NOMO-1 treated with DMSO at 0.1 percent for 48 hours (cell line): Measurements from ENCODE around the gene FOXF2.

ENCODE experiments used
- DNase-seq: peaks from one replicate; lab custom pipeline; 2025; ENCODE audit not compliant: unreplicated experiment; lab: John Stamatoyannopoulos, UW

FOXF2 gene

DNA sequence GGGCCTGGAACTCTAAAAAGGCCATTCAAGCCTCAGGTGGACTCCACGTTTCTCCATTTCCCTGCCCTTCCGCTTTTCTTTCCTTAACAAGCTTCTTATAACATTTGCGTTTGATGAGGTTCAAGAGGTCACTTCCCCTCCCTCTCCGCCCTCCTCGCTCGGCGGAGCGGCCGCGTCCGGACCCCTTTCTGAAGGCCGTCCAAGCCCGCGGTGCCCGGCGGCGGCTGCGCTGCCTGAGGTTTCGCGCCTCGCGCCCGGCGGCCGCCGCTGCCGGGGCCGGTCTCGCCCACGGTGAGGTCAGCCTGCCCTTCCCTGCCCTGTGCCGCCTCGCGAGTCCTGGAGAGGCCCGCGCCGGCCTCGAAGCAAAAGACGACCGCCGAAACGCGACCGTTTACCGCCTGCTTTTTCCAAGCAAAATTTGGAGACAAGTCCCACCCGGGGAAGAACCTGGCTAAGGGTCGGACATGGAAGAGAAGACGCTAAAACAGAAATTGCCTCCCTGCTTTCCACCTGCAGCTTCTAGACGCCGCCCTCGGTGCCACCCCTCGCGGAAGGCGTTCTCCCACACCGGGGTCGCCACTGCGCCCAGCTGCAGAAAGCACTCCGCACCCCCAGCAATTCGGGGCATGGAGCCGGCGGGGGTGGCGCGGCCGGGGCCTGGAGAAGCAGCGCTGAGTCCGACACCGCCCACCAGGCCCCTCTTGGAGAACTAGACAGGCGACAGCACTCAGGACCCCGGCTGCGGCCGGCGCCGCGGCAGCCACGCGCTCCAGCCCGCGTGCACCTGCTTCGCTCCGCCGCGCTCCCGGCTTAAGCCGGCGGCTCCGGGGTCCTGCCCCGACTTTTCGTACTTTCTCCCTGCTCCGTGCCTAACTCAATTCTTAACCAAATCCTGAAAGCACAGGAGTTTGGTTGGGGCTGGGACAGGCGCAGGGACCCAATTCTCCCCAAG is 11.0 kb upstream of the FOXF2 start:
- no peak for DNase-seq

DNA sequence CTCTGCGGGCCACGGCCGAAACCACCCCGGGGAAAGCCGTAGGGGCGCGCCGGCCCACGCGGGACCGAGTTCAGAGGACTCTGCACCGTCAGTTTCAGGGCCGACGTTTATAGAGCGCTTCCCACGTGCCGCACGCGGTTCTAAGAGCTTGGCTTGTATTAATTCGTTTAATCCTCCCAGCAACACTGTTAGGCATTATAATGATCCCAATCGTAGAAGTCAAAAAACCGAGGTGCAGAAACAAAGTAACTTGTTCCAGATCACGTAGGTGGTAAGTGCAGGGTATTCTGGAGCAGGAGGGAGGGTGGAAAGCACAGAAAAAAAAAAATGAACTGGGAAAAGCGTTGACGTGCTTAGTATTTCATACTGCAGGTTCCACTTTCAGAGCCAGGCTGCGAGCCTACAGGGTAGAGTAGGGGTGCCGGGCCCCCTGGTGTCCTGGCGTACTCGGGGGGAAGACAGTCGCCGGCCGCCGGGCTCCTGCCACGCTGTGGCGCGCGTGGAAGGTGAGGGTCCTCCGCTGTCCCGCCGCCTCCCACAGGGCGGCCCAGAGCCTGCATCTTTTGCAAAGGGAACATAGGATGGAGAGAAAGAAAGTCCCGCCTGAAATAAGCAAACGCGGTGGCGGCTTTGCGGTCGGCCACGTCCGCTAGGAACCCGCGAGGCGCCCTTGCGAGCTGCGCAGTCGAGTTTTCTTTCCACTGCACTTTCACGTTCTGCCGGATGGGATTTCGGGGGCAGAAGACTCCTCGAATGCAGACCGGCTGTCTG is 10.2 kb upstream of the FOXF2 start:
- DNase-seq: no peak

DNA sequence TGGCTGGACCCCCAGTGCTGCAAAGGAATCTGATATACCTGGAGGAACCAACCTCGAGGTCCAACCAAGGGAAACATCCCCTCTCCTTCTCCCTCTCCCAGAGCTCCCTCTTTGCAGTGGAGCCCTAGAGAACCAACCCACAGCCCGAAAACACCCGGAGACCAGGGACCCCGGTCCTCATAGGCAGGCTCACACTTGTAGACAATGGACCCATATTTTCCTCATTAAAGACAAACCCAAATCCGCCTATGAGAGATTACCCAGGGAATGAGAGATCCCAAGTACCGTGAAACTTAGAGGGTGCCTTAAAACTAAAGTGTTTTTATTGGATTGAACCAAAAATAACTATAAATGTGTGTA is 9.6 kb upstream of the FOXF2 start:
- no peak for DNase-seq

DNA sequence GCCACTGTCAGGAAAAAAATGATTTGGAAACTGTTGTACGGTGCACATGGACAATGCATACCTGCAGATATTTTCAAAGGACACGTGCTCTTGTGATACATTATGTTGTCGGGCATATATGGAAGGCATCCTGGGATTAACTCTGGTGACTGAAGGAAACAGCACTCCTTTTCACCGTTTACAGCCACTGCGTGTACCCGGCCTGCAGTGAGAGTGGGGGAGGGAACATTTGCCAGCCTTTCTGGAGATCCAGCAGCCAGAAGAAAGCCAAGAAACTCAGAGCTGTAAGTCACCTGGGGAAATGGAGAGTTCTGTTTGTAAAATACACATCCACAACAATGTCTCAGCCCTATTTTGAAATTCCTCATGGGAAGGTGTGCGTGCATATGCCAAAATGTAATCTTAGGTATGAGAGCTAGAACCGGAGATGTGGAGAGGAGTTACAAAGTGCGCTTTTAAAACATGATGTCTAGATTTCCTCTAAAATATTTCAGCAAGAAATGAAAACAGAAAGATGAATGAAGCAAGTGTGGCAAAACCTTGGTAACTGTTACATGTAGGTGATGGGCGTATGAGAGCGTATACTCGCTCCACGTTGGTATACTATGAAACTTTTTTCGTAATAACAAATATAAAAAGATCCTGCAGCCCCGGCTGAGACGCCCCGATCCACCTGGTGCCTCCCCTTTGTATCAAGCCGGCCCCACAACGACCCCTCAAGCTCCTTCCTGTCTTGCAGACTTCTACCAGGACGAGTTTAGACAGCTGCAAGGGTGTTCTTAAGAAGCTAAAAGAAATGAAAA is 8.6 kb upstream of the FOXF2 start:
- DNase-seq: no peak

DNA sequence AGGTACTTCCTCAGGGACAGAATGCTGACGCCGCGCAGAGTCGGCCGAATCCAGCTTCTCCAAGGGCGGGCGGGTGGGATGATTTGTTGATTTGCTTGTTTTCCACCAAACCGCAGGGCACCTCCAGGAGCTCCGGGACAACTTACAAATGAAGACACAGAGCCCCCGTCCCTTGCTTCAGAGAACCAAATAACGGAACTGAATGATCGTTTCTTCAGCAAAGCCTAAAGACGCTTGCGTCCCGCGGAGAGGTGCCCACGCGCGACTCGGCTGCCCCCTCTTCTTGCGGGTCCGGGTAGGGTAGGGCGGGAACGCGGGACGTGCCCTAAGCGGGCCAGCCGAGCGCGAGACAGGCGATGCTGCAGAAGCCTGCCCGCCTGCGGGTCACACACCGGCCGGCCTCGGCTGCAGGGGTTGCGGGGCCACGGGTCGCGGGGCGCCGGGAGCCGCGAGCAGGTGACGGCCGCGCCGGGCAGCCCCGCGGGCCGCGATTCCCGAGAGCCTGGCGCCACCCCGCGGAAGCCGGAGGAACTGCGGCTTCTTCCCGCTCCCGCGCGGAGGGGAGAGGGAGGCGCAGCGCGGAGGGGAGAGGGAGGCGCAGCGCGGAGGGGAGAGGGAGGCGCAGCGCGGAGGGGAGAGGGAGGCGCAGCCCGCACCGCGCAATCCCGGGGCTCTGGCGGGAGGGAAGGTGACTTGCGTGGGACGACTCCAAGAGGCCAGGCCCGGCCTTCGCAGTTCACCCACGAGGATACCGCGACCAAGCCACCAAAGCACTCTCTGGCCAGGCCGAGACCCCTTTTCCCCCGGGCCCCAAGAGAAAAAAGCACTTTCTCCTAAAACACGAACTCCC is 7.7 kb upstream of the FOXF2 start:
- peak; percentile 32 for DNase-seq

DNA sequence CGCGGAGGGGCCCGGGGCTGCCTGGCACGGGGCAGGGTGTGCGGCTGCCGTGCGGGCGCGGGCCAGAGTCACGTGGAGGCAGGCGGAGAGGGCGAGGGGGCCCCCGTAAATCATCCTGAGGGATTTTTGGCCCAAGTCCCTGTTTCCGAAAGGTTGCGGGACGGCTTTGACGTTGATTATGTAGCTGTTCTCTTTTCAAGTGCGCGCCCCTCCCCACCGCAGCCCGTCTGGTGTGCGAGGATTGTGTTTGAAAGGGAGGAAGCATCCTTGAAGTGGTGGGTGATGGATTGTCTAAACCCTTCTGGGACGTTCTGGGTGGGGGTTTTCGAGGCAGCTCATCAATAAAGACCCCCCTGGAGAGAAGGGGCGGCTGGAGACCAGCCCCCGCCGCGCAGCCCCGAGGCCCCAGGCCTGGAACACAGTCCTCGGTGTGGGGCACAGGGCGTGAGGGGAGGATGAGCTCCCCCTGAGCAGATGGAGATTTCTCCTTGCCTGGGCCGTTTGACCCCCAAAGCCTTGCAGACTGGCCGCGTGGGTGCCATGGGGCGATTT is 7.0 kb upstream of the FOXF2 start:
- DNase-seq: no peak

DNA sequence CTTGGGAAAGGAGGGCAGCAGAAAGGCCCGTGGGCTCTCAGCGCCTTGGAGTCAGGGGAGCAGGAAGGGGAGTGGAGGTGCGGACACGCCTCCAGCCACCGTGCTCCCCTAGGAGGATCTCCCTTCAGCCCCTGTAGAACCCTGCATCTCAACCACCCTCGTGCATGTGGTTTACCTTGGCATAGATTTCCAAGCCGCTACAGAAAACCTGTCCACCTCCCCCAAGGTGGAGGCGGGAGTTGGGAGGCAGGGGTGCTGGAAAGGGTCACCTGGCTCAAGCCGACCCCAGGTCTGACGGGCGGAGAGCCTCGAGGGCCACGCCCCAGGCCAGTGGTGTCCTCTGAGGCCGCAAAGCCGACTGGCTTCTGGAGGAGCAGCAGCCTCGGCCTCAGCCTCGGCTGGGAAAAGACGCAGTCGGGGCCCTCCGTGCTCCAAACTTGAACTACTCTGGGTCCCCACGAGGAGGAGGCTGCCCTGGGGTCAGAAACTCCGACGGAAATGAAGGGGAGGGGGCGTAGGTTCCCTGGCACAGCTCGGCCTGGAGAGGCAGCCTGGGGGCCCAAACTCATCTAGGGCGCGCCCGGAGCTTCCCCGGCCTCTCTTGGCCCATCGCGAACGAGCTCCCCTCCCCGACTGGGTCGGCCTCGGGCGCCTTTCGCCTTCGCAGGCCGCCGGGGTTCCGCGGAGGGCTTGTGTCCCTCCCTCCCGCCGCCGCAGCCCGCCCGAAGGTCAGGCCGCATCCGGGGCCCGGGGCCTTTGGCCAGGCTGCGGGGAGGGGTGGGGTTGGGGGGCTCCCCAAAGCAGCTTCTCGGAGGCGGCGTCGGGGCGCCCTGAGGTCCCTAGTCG is 6.3 kb upstream of the FOXF2 start:
- DNase-seq: no peak

DNA sequence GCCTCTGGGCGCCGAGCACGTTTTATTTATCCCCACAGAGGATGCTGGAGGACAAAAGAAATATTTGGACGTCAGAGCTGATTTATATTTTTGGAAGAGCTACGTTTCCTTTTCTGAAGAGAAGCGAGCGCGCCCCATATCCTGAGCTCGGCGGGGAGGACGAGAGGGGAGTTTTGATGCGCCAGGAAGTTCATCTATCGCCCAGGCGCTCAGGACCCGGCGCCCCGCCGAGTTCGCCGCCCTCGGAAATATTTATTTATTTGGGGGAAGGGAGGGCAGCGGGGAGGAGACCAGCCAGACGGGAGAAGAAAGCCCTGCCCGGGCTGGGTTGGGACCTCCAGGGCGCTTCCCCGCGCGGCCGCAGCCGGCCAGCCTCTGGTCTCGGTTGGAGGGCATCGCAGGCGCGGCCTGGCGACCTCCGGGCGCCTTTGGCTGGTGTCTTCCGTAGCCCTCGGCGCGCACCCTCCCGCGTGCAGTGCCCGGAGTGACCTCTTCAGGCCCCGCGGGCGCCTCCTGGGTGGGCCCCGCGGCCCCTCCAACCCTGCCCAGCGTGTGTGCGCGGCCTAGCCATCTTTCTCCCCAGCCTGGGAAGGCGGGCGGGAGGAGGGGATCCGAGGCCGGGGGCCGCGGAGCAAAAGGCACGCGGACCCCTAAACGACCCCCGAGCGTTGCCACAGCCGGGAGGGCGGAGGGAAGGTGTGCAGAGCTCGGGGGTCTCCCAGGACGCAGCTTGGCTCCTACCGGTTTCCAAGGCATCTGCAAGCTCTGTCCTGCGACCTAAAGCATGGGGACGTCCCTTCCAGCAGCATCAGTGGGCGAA is 5.4 kb upstream of the FOXF2 start:
- DNase-seq: no peak

DNA sequence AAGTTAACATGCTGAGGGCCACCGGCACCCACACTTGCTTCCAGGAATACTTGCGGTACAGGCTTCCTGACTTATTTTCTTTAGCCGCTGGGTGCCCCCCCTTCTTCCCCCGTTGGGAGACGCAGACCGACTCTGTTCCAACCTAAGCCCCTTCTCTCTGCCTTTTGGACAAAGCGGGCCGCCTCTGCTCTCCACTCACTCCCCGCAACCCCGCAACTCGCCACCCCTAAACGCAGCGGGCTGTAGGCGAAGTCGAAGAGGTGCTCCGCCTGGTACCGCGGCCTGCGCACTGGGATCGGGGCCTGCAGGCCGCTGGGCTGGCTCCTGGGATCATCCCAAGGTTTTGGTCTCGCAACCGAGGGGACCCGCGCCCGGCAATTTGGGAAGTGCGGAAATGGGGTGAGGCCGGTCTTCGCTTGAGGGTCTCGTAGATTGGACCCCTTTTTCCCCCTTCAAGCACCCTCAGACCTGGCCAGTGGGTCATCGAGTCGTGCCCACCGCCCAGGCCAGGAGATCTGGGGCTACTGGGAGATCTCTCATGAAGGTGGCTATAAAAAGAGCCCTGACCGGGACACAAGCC is 4.7 kb upstream of the FOXF2 start:
- no peak for DNase-seq

DNA sequence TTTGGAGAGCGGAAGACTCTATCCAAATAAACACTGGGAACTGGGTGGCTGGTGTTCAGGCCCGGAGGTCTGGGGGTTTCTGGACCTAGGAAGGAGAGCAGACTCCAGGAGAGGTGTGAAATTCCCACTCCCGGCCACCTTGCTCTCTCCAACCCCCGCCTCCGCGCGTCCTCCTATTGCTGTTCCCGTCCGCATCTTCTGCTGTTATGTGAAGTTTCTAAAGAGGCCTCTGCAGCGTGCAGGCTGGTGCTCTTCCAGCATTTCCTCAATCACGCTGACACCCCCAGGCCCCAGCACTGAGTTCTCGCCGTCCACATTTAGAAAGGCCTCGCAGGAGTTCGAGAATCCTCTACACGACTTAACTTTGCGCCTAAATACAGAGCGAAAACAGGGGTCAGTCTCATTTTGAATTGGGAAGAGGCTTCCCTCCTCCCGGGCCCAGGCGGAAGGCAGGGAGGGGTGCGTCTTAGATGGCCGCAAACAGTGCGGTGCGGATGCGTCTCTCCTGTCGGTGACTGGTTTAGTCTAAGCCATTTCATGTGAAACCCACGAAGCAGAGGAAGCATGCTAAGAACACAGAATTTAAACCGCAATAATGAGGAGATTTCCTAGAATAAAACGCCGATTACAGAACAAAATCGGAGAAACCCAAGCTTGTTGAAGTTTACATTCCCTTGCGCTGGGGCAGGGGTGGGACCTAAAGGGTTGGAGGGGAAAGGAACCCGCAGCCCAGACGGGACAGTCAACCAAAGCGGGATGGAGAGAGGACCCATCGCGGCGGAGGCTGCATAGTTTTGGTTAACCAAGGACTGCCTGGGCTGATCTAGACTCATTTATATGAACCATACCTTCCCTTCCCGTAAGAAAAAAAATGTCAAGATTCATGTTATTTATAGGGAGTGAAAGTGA is 4.0 kb upstream of the FOXF2 start:
- no peak for DNase-seq

DNA sequence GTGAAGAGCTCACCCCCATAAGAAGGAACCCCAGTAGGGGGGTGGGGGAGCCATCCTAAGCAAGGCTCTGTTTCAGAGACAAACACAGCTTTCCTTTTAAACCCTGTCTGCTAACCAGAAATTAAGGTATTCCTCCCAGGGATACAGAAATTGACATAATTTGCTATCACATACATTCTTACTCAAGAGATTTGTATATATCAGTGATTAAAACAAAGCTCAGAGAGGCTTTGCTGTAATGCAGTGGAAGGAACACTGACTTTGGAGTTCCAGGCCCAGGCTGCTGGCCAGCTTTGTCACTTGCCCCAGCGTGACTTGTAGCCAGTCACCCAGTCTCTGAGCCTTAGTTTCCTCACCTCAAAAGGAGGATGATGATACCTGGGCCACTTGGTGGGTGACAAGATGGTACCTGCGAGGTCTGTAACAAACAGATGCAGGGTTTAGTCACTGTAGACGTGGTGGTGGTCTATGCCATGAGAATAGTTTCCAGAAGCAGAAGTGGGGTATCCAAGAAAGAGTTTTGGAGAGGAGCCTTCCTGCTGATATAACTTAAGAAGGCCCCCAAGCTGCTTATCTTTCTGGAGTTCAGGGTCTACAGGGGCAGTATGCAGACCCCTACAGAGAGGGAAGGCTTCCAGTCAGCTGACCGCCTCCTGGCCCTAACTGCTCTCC is 3.2 kb upstream of the FOXF2 start:
- DNase-seq: no peak

DNA sequence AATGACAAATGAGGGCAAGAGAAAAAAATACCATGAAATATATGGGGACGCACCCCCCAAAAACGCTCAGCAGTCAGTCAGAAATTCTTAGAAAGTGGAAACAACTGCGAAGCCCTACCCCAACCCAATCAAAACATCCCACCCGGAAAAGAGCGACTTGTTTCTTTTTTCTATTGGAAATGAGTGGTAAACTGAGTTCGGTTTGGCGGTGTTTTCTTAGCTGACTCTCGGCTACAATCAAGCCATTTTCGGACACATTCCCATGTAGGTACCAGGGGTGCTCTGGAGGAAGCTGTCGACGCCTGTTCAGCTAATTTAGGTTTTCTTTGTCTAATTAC is 1.9 kb upstream of the FOXF2 start:
- DNase-seq: no peak

DNA sequence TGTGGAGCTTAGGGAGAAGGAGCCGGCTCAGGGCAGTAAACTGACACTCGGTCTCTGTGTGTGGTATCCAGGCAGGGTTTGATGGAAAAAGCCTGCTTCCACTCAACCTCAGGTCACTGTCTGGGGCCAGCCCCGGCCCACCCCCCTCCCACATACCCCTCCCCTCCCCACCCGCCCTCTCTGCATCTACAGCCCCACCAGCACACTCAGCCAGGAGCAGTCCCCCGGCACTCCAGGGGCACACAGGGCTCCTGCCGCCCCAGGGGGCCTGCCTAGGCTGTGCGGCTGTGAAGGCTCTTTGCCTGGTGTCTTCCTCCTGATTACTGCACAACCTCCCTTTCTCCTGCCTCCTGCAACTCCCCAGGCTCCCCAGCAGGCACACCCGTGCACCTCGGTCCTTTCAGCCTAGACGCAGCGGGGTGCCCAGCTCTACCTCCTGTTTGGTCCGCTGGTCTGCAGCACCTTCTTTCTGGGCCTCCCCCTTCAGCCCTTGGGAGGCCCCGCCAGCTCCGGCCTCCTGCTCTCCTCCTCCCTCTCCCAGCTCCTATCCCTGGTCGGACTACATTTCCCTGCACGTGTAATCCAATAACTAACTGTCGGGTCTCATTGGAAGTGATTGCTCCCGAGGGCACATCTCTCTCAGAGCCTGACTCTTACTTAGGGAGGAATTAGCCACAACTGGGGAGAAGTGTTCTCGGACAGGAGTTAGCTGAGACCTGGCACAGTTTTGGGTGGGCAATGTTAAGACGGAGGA is 1.3 kb upstream of the FOXF2 start:
- no peak for DNase-seq

DNA sequence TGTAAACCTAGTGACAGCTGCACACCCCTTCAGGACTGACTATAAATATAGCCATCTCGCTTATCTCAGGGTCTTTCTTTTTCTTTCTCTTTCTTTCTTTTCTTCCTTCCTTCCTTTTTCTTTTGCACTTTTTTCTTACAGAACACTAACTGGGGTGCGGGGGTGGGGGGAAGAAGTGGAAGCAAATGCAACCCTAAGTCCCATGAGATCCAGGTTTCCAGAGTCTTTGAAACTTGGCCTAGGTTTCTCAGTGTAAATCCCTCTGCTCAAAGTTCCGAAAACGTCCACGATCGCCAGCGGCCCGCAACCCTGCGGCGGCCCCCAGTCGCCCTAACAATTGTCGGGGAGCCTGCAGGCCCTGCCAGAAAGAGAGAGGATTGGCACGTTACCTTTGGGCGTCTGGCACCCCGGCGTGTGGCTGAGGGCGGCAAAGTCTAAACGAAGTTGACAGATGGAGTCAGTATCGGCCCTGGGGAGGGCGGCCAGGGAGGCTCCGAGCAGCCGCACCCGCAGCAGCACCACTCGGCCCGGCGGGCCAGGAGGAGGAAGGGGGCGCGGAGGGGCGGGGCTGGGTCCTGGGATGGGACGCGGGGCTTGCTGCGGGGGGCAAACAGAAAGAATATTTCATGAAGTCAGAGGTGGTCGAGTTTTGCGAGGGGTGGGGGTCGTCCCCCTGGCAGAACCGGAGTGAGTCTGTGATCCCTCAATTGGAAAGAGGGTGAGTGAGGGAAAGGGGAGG is 577 bp upstream of the FOXF2 start:
- DNase-seq: no peak
